K562 (cell line): ENCODE measurements around the gene GPR12. TPM values are rescaled to one million over a fixed set of nuclear protein-coding genes. Genes with fewer than 3 reads are reported as not detected.

Source experiments
- ATAC-seq: fragments of 200-7000 bp; cut with Tn5 transposase; 3 replicates; pipeline ENCODE4 v1.9.1; 2020; ENCODE audit warnings: moderate library complexity
- BruUV-seq: library from RNA; stranded (reverse); fragments of 400-500 nt; replicated peaks from 2 replicates; lab custom pipeline; 2021; lab: Mats Ljungman, UMichigan
- CTCF ChIA-PET: fragments of 300-600 bp; formaldehyde crosslinking; extraction: SDS; loops from one replicate; lab custom pipeline; 2021; ENCODE audit warnings: low intra/inter-chr PET ratio; lab: Yijun Ruan, JAX
- POLR2A ChIA-PET: fragments of 300-600, 350-650 bp; sonication (Branson Sonifier 250); formaldehyde crosslinking; extraction: SDS; loops from one replicate; lab custom pipeline; 2021; ENCODE audit warnings: antibody characterized with exemption, inconsistent platforms; lab: Yijun Ruan, JAX
- DNase-seq, 4 experiments: peaks; one replicate each; pipeline versions ENCODE4 v3.0.0 to v3.0.0-alpha.2; 2011 to 2018; ENCODE audit warnings: low spot score in 3 of 4, mixed read lengths in 3 of 4; ENCODE audit errors: extremely low read depth in 1 of 4
- FAIRE-seq: peaks from 2 replicates; lab custom pipeline; 2011; peaks lifted over from hg19 to GRCh38; lab: Jason Lieb, UNC
- H2AFZ ChIP-seq: 2 replicates; pipeline ENCODE4 v1.6.0; 2011; ENCODE audit warnings: low read depth, low read length, control low read depth, inconsistent platforms
- H3K27ac ChIP-seq: fragments of 200-600 bp; 3 replicates; pipeline ENCODE4 v1.8.0; 2011; ENCODE audit warnings: low read depth, mild to moderate bottlenecking, control low read depth, inconsistent platforms, low read length, moderate library complexity, mixed read lengths; ENCODE audit errors: extremely low read depth
- H3K27me3 ChIP-seq, 2 experiments: fragments of 300-600 bp in 1 of 2; 2 replicates in 1 of 2; 3 replicates in 1 of 2; pipeline versions ENCODE4 v1.6.0 to v1.8.0; 2011; ENCODE audit warnings: inconsistent platforms in 2 of 2, low read length in 2 of 2, mild to moderate bottlenecking in 1 of 2, mixed read lengths in 1 of 2, moderate library complexity in 1 of 2; ENCODE audit not compliant: control insufficient read depth in 2 of 2, insufficient read depth in 2 of 2
- H3K36me3 ChIP-seq: fragments of 300-600 bp; 3 replicates; pipeline ENCODE4 v1.8.0; 2011; ENCODE audit warnings: mild to moderate bottlenecking, low read length, inconsistent platforms; ENCODE audit not compliant: control insufficient read depth, insufficient read depth
- H3K4me1 ChIP-seq, 2 experiments: fragments of 200-600 bp in 1 of 2; replicated peaks in 1 of 2; 2 replicates in 1 of 2; 3 replicates in 1 of 2; pipeline versions ENCODE4 v1.5.1 to v1.8.0; 2011; ENCODE audit warnings: inconsistent platforms in 2 of 2, low read length in 2 of 2, mild to moderate bottlenecking in 1 of 2, mixed read lengths in 1 of 2, moderate library complexity in 1 of 2; ENCODE audit not compliant: control insufficient read depth in 2 of 2, insufficient read depth in 2 of 2
- H3K4me2 ChIP-seq: 2 replicates; pipeline ENCODE4 v1.6.1; 2011; ENCODE audit warnings: low read length, control low read depth, inconsistent platforms, mixed read lengths; ENCODE audit not compliant: insufficient read depth
- H3K4me3 ChIP-seq: fragments of 200-600 bp; sonication (generic), shearing (Covaris generic); 2 replicates; pipeline ENCODE4 v1.5.1; 2016; ENCODE audit warnings: control low read depth, inconsistent platforms
- H3K79me2 ChIP-seq: fragments of 200-600 bp; 3 replicates; pipeline ENCODE4 v1.8.0; 2011; ENCODE audit warnings: low read length, inconsistent platforms; ENCODE audit not compliant: control insufficient read depth, insufficient read depth
- H3K9ac ChIP-seq, 2 experiments: 2 replicates each; pipeline versions ENCODE4 v1.6.0 to v1.6.1; 2011; ENCODE audit warnings: low read depth in 2 of 2, low read length in 2 of 2, control low read depth in 1 of 2, inconsistent platforms in 1 of 2, mild to moderate bottlenecking in 1 of 2, mixed read lengths in 1 of 2; ENCODE audit not compliant: insufficient read depth in 1 of 2
- H3K9me1 ChIP-seq: one replicate; pipeline ENCODE4 v1.6.0; 2011; ENCODE audit warnings: inconsistent platforms, mild to moderate bottlenecking, low read length, moderate library complexity; ENCODE audit not compliant: control insufficient read depth, insufficient read depth
- H3K9me3 ChIP-seq: replicated peaks from 2 replicates; pipeline ENCODE4 v1.5.1; 2011; ENCODE audit warnings: low read depth, low read length, inconsistent platforms; ENCODE audit not compliant: control insufficient read depth, insufficient read depth
- H4K20me1 ChIP-seq: replicated peaks from 2 replicates; pipeline ENCODE4 v1.6.1; 2011; ENCODE audit warnings: low read length, inconsistent platforms, mixed read lengths; ENCODE audit not compliant: control insufficient read depth, insufficient read depth
- ELF1 ChIP-seq: fragments of 200-800 bp; sonication (Bioruptor generic); IDR thresholded peaks from 2 replicates; pipeline ENCODE4 v1.6.1; 2016; ENCODE audit warnings: missing genetic modification characterization, missing compliant biosample characterization
- MEF2D ChIP-seq: conservative IDR thresholded peaks from 2 replicates; pipeline ENCODE4 v1.6.1; 2016; ENCODE audit warnings: low read depth, missing genetic modification characterization, missing compliant biosample characterization
- MYNN ChIP-seq, 2 experiments: sonication (generic); formaldehyde crosslinking in 1 of 2; IDR thresholded peaks; 2 replicates each; pipeline versions ENCODE4 v1.5.0 to v1.6.1; 2016 to 2020; ENCODE audit warnings: antibody characterized with exemption in 1 of 2, missing genetic modification reagents in 1 of 2
- ZNF24 ChIP-seq: fragments of 450-650 bp; IDR thresholded peaks from 2 replicates; pipeline ENCODE4 v1.6.1; 2016
- WGBS: fragments of 100-300 bp; shearing (Covaris generic); methylation state at CpG from one replicate; pipeline ENCODE4 v1.1.6; 2016; ENCODE audit warnings: low coverage, mixed read lengths; ENCODE audit not compliant: insufficient coverage; ENCODE audit errors: missing lambda C conversion rate; 5-methylcytosine and 5-hydroxymethylcytosine counted together
- in situ Hi-C: fragments of 300-500 bp; cut with MboI; formaldehyde crosslinking; loops from 4 replicates; pipeline ENCODE4 v1.15.0; 2018; ENCODE audit warnings: inconsistent platforms, mixed read lengths
- intact Hi-C: fragments of 100-400 bp; cut with micrococcal nuclease; formaldehyde crosslinking; loops from 2 replicates; pipeline ENCODE4 v1.14.2; 2022
- polyA plus RNA-seq, 8 experiments: library from polyadenylated mRNA; depleted of rRNA in 4 of 8; stranded (reverse) in 5 of 8; unstranded in 3 of 8; fragments of >200 nt; fragmentation: Nextera tagmentation in 2 of 8; fragmentation: Illumina TruSeq in 1 of 8; extraction: Ambion mirVana in 2 of 8; extraction: Trizol in 1 of 8; gene quantifications; 2 replicates each; pipeline versions ENCODE4 v1.2.1 to v1.2.3, GENCODE V29; 2011 to 2014; ENCODE audit warnings: inconsistent platforms in 1 of 8, missing spikeins in 1 of 8
- total RNA-seq, 7 experiments: library from RNA; depleted of rRNA in 6 of 7; stranded (reverse); fragments of >200 nt in 6 of 7; fragmentation: Illumina TruSeq in 2 of 7; extraction: Trizol in 2 of 7; gene quantifications; 2 replicates each; pipeline versions ENCODE4 v1.2.1 to v1.2.3, GENCODE V29; 2011 to 2021; ENCODE audit warnings: low replicate concordance in 1 of 7
- TF ChIP-seq, protein P1 (sequence below): sonication (generic); formaldehyde crosslinking; IDR thresholded peaks from 2 replicates; pipeline ENCODE4 v1.8.0; 2023; ENCODE audit warnings: mild to moderate bottlenecking, missing genetic modification reagents
- TF ChIP-seq, protein P2 (sequence below), 2 experiments: fragments of 450-650 bp in 1 of 2; sonication (generic) in 1 of 2; formaldehyde crosslinking in 1 of 2; IDR thresholded peaks; 2 replicates each; pipeline versions ENCODE4 v1.7.1 to v1.9.0; 2016 to 2022; ENCODE audit warnings: inconsistent platforms in 1 of 2, mild to moderate bottlenecking in 1 of 2, missing genetic modification reagents in 1 of 2

Gene GPR12
- total and polyA plus RNA-seq, 9 of the 15 experiments (the other 6 are each of a cell fraction or from before 2014, with no cell fraction given) = not detected

DNA sequence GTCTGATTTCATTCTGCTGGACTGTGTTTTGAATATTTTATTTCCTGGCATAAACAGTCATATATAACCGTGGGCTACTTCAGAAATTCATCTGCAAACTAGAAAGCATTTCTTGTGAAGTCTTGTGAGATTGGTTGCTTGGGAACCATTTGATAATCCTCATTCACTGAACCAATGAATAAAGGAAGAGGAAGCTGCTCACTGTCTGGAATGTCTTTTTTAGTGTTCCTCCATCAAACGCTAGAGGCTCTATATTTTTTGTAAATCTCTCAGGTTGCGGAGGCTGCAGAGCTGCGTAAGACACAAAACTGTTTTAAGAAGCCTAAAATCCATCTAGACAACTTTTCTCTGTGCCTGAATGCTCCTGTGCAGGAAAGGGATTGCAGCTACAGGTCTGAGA is 18.7 kb upstream of the GPR12 start:
- H3K4me2 ChIP-seq = no peak overlapping the region
- ATAC-seq = no peak
- H3K27ac ChIP-seq = no peak overlapping the region
- no TSS peak for BruUV-seq
- TF ChIP-seq, protein P1, sequence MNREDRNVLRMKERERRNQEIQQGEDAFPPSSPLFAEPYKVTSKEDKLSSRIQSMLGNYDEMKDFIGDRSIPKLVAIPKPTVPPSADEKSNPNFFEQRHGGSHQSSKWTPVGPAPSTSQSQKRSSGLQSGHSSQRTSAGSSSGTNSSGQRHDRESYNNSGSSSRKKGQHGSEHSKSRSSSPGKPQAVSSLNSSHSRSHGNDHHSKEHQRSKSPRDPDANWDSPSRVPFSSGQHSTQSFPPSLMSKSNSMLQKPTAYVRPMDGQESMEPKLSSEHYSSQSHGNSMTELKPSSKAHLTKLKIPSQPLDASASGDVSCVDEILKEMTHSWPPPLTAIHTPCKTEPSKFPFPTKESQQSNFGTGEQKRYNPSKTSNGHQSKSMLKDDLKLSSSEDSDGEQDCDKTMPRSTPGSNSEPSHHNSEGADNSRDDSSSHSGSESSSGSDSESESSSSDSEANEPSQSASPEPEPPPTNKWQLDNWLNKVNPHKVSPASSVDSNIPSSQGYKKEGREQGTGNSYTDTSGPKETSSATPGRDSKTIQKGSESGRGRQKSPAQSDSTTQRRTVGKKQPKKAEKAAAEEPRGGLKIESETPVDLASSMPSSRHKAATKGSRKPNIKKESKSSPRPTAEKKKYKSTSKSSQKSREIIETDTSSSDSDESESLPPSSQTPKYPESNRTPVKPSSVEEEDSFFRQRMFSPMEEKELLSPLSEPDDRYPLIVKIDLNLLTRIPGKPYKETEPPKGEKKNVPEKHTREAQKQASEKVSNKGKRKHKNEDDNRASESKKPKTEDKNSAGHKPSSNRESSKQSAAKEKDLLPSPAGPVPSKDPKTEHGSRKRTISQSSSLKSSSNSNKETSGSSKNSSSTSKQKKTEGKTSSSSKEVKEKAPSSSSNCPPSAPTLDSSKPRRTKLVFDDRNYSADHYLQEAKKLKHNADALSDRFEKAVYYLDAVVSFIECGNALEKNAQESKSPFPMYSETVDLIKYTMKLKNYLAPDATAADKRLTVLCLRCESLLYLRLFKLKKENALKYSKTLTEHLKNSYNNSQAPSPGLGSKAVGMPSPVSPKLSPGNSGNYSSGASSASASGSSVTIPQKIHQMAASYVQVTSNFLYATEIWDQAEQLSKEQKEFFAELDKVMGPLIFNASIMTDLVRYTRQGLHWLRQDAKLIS (CRISPR knock-in tag) = no peak
- TF ChIP-seq ZNF24 (no peak), ELF1 (no peak), MYNN (IDR thresholded peaks at IDR 0.05) (no peak), MYNN (CRISPR knock-in tag; IDR thresholded peaks at IDR 0.05) (no peak), MEF2D (no peak)
- TF ChIP-seq, protein P2, sequence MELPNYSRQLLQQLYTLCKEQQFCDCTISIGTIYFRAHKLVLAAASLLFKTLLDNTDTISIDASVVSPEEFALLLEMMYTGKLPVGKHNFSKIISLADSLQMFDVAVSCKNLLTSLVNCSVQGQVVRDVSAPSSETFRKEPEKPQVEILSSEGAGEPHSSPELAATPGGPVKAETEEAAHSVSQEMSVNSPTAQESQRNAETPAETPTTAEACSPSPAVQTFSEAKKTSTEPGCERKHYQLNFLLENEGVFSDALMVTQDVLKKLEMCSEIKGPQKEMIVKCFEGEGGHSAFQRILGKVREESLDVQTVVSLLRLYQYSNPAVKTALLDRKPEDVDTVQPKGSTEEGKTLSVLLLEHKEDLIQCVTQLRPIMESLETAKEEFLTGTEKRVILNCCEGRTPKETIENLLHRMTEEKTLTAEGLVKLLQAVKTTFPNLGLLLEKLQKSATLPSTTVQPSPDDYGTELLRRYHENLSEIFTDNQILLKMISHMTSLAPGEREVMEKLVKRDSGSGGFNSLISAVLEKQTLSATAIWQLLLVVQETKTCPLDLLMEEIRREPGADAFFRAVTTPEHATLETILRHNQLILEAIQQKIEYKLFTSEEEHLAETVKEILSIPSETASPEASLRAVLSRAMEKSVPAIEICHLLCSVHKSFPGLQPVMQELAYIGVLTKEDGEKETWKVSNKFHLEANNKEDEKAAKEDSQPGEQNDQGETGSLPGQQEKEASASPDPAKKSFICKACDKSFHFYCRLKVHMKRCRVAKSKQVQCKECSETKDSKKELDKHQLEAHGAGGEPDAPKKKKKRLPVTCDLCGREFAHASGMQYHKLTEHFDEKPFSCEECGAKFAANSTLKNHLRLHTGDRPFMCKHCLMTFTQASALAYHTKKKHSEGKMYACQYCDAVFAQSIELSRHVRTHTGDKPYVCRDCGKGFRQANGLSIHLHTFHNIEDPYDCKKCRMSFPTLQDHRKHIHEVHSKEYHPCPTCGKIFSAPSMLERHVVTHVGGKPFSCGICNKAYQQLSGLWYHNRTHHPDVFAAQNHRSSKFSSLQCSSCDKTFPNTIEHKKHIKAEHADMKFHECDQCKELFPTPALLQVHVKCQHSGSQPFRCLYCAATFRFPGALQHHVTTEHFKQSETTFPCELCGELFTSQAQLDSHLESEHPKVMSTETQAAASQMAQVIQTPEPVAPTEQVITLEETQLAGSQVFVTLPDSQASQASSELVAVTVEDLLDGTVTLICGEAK (IDR thresholded peaks at IDR 0.05) = no peak
- TF ChIP-seq, protein P2 (CRISPR knock-in tag; IDR thresholded peaks at IDR 0.05) = no peak
- TF ChIP-seq, all 486 proteins: peak for 0
- ChIA-PET CTCF (no interaction called here), POLR2A (no interaction called here)
- no peaks in the 10 kb centered on the region for H3K9me1 ChIP-seq
- FAIRE-seq (no peak), DNase-seq (no peak)
- H3K36me3 ChIP-seq = no peaks in the 10 kb centered on the region
- H3K9me3 ChIP-seq = no peaks in the 10 kb centered on the region
- H3K4me3 ChIP-seq = no peak overlapping the region
- H2AFZ ChIP-seq = no peak overlapping the region
- intact Hi-C loops = no loop called here
- H3K27me3 ChIP-seq = no peaks in the 10 kb centered on the region
- in situ Hi-C loops = no loop called here
- H3K9ac ChIP-seq = no peak overlapping the region
- H4K20me1 ChIP-seq = no peaks in the 10 kb centered on the region
- no peaks in the 10 kb centered on the region for H3K79me2 ChIP-seq
- WGBS = 2% methylated on average over 4 of the region's 4 CpGs
- no peaks in the 10 kb centered on the region for H3K4me1 ChIP-seq
